ENCODE data around the gene JRKL.

DNA sequence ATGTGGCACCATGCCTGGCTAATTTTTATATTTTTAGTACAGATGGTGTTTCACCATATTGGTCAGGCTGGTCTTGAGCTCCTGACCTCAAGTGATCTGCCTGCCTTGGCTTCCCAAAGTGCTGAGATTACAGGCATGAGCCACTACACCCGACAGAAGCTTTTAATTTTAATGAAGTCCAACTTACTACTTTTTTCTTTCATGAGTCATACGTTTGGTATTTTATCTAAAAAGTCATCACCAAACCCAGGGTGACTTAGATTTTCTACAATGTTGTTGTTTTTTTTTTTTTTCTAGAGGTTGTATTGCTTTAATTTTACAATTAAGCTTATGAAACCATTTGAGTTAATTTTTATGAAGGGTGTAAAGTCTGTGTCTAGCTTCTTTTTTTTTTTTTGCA is 34.9 kb downstream of the JRKL start:
- TF ChIP-seq, protein P1, sequence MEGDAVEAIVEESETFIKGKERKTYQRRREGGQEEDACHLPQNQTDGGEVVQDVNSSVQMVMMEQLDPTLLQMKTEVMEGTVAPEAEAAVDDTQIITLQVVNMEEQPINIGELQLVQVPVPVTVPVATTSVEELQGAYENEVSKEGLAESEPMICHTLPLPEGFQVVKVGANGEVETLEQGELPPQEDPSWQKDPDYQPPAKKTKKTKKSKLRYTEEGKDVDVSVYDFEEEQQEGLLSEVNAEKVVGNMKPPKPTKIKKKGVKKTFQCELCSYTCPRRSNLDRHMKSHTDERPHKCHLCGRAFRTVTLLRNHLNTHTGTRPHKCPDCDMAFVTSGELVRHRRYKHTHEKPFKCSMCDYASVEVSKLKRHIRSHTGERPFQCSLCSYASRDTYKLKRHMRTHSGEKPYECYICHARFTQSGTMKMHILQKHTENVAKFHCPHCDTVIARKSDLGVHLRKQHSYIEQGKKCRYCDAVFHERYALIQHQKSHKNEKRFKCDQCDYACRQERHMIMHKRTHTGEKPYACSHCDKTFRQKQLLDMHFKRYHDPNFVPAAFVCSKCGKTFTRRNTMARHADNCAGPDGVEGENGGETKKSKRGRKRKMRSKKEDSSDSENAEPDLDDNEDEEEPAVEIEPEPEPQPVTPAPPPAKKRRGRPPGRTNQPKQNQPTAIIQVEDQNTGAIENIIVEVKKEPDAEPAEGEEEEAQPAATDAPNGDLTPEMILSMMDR (tag by site-specific recombination; IDR thresholded peaks at IDR 0.05): no peak
- TF ChIP-seq ZNF274 (IDR thresholded peaks at IDR 0.05; ENCODE audit: low read length) (no peak), ZNF274 (tag by site-specific recombination; IDR thresholded peaks at IDR 0.05; ENCODE audit: borderline replicate concordance) (no peak), ATF2 (tag by site-specific recombination; IDR thresholded peaks at IDR 0.05; ENCODE audit: low read depth) (no peak), ZNF155 (tag by site-specific recombination; IDR thresholded peaks at IDR 0.05) (no peak), ZNF2 (tag by site-specific recombination; IDR thresholded peaks at IDR 0.05) (no peak), SP7 (tag by site-specific recombination; IDR thresholded peaks at IDR 0.05) (no peak), PRDM1 (tag by site-specific recombination; IDR thresholded peaks at IDR 0.05) (no peak), ZNF529 (tag by site-specific recombination; IDR thresholded peaks at IDR 0.05; ENCODE audit: insufficient replicate concordance) (no peak), ZNF16 (tag by site-specific recombination; IDR thresholded peaks at IDR 0.05; ENCODE audit: low read depth) (no peak), TCF7L2 (IDR thresholded peaks at IDR 0.05; ENCODE audit: borderline replicate concordance, low read depth, low read length) (no peak), ZBTB7A (tag by site-specific recombination; IDR thresholded peaks at IDR 0.05; ENCODE audit: low read depth) (no peak)
- TF ChIP-seq, protein P2, sequence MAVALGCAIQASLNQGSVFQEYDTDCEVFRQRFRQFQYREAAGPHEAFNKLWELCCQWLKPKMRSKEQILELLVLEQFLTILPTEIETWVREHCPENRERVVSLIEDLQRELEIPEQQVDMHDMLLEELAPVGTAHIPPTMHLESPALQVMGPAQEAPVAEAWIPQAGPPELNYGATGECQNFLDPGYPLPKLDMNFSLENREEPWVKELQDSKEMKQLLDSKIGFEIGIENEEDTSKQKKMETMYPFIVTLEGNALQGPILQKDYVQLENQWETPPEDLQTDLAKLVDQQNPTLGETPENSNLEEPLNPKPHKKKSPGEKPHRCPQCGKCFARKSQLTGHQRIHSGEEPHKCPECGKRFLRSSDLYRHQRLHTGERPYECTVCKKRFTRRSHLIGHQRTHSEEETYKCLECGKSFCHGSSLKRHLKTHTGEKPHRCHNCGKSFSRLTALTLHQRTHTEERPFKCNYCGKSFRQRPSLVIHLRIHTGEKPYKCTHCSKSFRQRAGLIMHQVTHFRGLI (tag by site-specific recombination; IDR thresholded peaks at IDR 0.05): no peak

Measured in HEK293 (cell line).